Stimulated activated naive B cell treated with anti-CD40 and anti-IgM and Interleukin-4, amounts not matched to agents 10 μg/mL and 1 μg/mL and 100 μg/mL, for 72 hours (primary cell): ENCODE data around the gene CHCHD4.

ENCODE experiments used
- ATAC-seq, 2 donors: fragments of 150-1000 bp; cut with Tn5 transposase; replicated peaks; 2 replicates each; pipeline ENCODE4 v1.10.0; 2021; ENCODE audit warnings: moderate library complexity in 1 of 2
- DNase-seq: peaks from one replicate; pipeline ENCODE4 v3.0.0; 2021
- H3K27ac Mint-ChIP-seq: one replicate; pipeline ENCODE4 v1.8.0; 2022; ENCODE audit warnings: mild to moderate bottlenecking, mixed read lengths
- H3K27me3 Mint-ChIP-seq, 2 donors: one replicate each; pipeline ENCODE4 v1.8.0; 2022; ENCODE audit warnings: mixed read lengths in 2 of 2
- H3K36me3 Mint-ChIP-seq, 2 donors: one replicate each; pipeline ENCODE4 v1.8.0; 2022; ENCODE audit warnings: mixed read lengths in 2 of 2, mild to moderate bottlenecking in 1 of 2
- H3K4me1 Mint-ChIP-seq, 2 donors: one replicate each; pipeline ENCODE4 v1.8.0; 2022; ENCODE audit warnings: mixed read lengths in 2 of 2, mild to moderate bottlenecking in 1 of 2
- H3K4me3 Mint-ChIP-seq, 2 donors: one replicate each; pipeline ENCODE4 v1.8.0; 2022; ENCODE audit warnings: mild to moderate bottlenecking in 2 of 2, mixed read lengths in 2 of 2, moderate library complexity in 1 of 2
- H3K9me3 Mint-ChIP-seq, 2 donors: one replicate each; pipeline ENCODE4 v1.8.0; 2022; ENCODE audit warnings: mixed read lengths in 2 of 2, mild to moderate bottlenecking in 1 of 2

CHCHD4 gene

DNA sequence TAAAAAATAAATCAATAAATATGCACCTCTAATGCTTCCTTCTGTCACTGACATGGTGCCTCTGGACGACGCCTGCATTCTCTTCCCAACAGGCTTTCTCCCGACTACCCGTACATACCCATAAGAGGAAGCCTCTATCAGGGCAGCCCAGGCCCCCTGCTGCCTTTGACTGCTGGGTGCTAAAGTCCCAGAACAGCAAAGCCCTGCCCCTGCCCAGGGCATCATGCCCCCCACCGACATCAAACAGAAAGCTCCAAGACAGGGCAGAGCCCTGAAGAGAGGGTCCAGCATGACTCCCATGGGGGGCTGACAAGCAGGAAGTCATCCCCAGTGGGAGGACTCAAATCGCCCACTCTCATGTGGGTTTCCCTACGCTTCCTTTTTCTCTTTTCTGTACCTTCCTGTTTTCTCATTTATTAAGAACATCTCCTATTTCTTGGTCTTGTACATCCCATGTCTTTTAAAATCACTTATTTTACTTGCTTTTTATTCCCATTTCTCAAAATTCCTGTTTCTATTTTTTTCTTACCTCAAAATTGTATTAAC lies 30.3 kb upstream of the CHCHD4 start:
- DNase-seq (no peak), ATAC-seq (no peak)
- H3K27ac Mint-ChIP-seq = no peak overlapping the region
- H3K9me3 Mint-ChIP-seq = no peaks in the 10 kb centered on the region
- peaks cover 50 to 84% of the 10 kb centered on the region in 2 donors for H3K36me3 Mint-ChIP-seq
- peaks cover 6 to 21% of the 10 kb centered on the region in 2 donors for H3K4me1 Mint-ChIP-seq
- no peak overlapping the region for H3K4me3 Mint-ChIP-seq
- H3K27me3 Mint-ChIP-seq = no peaks in the 10 kb centered on the region

DNA sequence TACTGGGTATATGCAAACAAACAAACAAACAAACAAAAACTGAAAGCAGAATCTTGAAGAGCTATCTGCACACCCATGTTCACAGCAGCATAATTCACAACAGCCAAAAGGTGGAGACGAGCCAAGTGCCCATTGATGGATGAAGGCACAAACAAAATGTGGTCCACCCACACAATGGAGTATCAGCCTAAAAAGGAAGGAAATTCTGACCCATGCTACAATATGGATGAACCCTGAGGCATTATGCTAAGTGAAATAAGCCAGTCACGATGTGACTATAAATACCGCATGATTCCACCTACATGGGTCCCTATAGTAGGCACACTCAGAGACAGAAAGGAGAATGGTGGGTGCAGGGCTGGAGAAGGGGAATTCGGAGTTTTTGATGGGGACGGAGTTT lies 29.6 kb upstream of the CHCHD4 start:
- Mint-ChIP-seq H3K36me3 (peaks cover 52 to 79% of the 10 kb centered on the region in 2 donors), H3K4me1 (peaks cover 6 to 21% of the 10 kb centered on the region in 2 donors), H3K9me3 (no peaks in the 10 kb centered on the region), H3K27me3 (no peaks in the 10 kb centered on the region), H3K27ac (no peak overlapping the region), H3K4me3 (no peak overlapping the region)
- ATAC-seq = no peak
- no peak for DNase-seq

DNA sequence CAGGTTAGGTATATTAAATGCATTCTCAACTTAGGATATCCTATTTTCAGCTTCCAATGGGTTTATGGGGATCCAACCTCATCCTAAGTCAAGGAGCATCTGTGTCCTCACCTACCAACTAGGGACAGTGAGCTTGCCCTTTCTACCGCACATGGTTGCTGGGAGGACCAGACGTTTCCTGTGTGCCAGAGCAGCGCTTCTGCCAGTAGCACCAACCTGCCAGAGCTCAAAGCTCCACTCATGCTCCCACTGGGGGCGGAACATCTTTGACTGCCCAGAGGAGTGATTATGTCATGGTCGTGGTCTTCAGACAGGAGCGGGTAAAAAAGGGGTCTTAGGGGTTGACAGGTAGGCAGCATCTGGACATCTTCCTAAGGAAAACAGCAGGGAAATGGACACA lies 29.0 kb upstream of the CHCHD4 start:
- Mint-ChIP-seq H3K9me3 (no peaks in the 10 kb centered on the region), H3K36me3 (peaks cover 50 to 73% of the 10 kb centered on the region in 2 donors), H3K4me3 (no peak overlapping the region), H3K27ac (no peak overlapping the region), H3K27me3 (no peaks in the 10 kb centered on the region), H3K4me1 (peaks cover 6 to 21% of the 10 kb centered on the region in 2 donors)
- DNase-seq = no peak
- no peak for ATAC-seq

DNA sequence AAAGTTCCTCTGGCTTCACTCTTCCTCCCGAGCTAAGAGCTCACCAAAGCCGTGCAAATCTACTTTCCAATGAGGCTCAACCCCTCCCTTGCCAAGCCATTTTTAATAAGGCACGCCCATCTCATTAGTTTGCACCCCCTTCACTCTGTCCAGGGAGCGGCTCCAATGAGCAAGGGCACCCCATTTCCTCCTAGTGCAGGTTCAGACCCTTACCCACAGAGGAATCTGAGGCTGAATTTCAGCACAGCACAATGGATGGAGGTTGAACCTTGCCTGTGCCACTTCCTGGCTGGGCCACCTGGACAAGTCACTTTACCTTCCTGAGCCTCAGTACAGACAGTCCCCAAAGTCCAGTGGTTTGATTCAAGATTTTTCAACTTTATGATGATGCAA lies 28.3 kb upstream of the CHCHD4 start:
- H3K27ac Mint-ChIP-seq = no peak overlapping the region
- DNase-seq = no peak

DNA sequence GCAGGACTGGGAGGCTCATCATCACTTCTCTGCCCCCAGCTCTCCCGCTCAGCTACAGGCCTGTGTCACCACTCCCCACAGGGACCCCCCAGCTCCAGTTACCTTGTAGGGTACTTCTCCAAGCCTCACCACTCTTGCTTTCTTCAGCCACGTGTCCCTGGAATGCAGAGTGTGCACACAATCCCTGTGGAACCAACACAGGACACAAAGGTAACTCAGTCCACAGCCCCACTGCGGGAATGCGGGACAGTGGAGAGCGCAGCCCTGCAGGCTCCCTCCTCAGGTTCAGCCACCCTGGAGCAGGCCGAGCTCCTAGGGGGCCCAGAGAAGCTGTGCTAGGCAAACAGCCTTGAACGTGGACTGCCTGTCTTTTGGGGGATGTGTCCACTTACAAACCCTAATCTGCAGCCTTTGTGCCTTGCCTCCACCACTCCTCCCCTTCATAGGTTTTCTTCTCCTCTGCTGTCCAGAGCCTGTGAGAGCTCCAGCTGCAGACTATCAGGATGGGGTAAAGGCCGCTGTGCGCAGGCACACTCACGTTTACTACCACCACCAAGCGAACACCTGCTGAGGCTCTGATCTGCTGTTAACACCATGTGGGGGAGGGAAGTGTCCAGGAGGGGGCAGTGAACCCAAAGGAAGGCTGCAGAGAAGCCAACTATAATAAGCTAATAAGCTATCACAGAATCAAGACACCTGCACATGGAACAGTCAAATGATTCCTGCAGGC lies 27.7 kb upstream of the CHCHD4 start:
- ATAC-seq (no peak), DNase-seq (no peak)
- Mint-ChIP-seq H3K27ac (peak overlapping the region; percentile 59), H3K27me3 (no peaks in the 10 kb centered on the region), H3K4me3 (no peak overlapping the region), H3K9me3 (no peaks in the 10 kb centered on the region), H3K4me1 (peaks cover 6 to 21% of the 10 kb centered on the region in 2 donors), H3K36me3 (peaks cover 43 to 66% of the 10 kb centered on the region in 2 donors)

More for the DNA sequence above, 28.3 kb upstream of the CHCHD4 start:
- Mint-ChIP-seq H3K36me3 (peaks cover 44 to 66% of the 10 kb centered on the region in 2 donors), H3K4me1 (peaks cover 6 to 21% of the 10 kb centered on the region in 2 donors), H3K4me3 (no peak overlapping the region), H3K9me3 (no peaks in the 10 kb centered on the region), H3K27me3 (no peaks in the 10 kb centered on the region)
- no peak for ATAC-seq

DNA sequence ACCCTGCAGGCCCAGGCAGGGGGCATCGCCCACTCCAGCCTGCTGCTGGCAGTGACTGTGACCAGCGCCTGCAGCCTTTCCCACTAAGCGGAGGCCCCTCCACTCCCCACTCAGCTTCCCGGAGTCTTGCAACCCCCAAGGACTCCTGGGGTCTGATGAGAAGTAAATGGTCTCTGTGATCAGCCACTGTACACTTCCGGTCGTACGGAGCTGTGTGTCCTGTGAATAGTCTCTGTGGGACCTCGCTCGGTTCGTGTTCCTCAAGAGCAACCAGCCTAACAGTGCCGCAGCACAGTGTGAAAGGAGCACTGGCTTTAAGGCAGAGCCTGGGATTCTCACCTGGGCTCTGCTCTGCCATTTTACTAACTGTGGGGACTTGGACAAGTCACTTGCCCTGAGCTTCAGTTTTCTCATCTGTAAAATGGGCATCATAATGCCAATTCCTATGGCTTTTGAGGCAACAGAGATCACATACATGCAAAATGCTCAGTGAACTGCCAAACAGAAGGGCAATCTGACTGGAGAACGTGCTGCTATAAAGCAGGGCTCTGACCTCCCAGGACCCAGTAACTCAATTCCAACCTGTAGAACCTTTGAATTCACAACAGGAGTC lies 26.9 kb upstream of the CHCHD4 start:
- no peak overlapping the region for H3K27ac Mint-ChIP-seq
- no peaks in the 10 kb centered on the region for H3K9me3 Mint-ChIP-seq
- H3K4me3 Mint-ChIP-seq = no peak overlapping the region
- no peak for ATAC-seq
- peaks cover 6 to 21% of the 10 kb centered on the region in 2 donors for H3K4me1 Mint-ChIP-seq
- no peak for DNase-seq
- H3K36me3 Mint-ChIP-seq = peaks cover 38 to 67% of the 10 kb centered on the region in 2 donors
- no peaks in the 10 kb centered on the region for H3K27me3 Mint-ChIP-seq

DNA sequence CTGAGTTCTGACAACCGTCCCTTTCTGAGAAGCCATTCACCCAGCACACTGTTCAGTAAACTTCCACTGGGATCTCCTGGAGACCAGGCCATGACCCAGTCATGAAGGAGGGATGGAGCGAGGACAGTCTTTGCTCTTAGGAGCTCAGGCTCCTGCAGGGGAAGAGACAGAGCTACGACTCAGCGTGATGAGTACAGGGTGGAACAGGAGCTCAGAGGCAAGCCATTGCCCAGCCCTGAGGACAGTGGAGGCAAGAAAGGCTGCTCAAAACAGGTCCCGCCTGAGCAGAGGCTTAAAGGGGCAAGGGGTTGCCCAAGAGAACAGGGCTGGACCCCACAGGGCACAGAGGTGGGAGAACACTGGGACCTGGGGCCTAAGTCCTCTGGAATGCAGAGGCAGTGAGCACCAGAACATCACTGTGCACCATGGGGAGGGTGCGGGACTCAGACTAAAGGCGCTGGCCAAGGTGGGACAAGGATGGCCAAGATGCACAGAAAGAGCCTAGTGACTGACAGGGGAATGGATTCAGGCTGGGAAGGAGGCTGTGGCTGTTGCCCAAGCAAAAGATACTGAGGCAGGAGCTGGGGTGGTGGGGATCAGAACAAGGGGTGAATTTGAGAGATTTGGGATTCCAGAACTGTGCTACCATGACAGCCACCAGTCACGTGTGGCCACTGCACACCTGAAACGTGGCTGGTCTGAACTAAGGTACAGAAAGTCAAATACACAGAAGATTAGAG lies 26.0 kb upstream of the CHCHD4 start:
- no peaks in the 10 kb centered on the region for H3K9me3 Mint-ChIP-seq
- peaks cover 37 to 69% of the 10 kb centered on the region in 2 donors for H3K36me3 Mint-ChIP-seq
- no peak overlapping the region for H3K27ac Mint-ChIP-seq
- ATAC-seq (no peak), DNase-seq (no peak)
- no peak overlapping the region for H3K4me3 Mint-ChIP-seq
- peaks cover 8 to 15% of the 10 kb centered on the region in 2 donors for H3K4me1 Mint-ChIP-seq
- H3K27me3 Mint-ChIP-seq = no peaks in the 10 kb centered on the region

DNA sequence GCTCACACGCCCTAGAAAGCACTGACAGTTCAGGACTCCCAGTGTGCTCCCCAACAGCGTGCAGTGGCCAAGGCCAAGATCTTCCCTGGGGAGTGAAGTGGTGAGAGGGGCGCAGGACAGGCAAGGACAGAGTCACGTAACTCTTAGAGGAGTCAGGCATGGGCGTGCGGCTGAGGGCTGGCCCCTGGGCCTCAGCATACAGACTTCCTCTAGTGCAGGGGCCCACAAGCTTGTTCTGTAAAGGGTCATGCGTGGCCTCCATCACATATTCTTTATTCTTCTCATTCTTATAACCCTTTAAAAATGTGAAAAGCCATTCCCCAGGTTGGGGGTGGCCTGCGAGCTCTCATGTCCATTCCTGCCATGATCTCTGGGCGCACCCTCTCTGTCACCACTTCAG lies 25.4 kb upstream of the CHCHD4 start:
- Mint-ChIP-seq H3K9me3 (no peaks in the 10 kb centered on the region), H3K27me3 (no peaks in the 10 kb centered on the region), H3K4me3 (no peak overlapping the region), H3K36me3 (peaks cover 39 to 68% of the 10 kb centered on the region in 2 donors), H3K4me1 (peaks cover 10 to 13% of the 10 kb centered on the region in 2 donors), H3K27ac (no peak overlapping the region)
- DNase-seq (no peak), ATAC-seq (no peak)

DNA sequence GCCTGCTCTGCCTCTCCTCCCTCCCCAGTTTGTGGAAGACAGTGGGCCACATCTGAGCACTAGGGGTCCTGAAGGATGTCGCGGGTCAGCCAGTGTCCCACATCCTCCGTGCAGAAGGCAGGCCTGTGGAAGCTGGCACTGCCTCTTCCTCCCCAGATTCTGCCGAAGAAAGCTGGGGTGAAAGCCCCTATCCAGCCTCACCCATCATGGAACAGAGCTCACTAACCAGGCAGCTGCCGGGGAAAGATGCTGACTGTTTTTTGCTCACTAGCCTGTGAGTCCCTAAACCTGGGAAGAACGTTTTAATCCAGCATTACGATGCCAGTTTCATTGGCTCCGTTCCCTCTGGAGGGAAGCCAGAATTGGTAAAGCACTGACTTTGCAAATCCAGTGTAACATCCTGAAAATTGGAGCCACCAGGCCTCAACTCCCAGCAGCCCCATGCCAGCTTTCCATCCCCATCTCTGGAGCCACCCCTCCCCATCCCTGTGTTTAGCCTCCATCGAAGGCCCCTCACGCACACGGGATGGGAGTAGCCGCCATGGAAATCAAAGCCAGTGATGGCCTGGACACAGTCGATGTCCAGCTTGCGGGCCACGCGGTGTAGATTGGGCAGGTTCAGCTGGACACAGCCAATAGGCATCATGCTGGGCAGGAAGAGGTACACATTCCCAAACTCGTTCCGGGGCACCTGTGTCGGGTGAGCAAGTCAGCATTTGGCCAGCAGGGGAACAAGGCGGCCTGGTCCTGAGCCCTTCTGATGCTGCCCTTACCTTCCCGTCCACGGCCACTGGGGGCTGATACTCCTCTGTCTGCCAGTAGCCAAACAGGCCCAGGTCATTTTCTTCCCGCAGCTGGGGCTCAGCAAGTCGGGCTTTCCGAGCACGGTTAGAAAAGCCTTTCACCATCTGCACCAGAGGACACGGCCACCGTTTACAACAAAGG lies 23.6 kb upstream of the CHCHD4 start:
- Mint-ChIP-seq H3K27ac (peak overlapping the region; percentile 86), H3K9me3 (no peaks in the 10 kb centered on the region), H3K4me1 (peaks cover 12 to 14% of the 10 kb centered on the region in 2 donors), H3K36me3 (peaks cover 26 to 51% of the 10 kb centered on the region in 2 donors), H3K4me3 (no peak overlapping the region), H3K27me3 (no peaks in the 10 kb centered on the region)
- ATAC-seq (no peak), DNase-seq (no peak)

DNA sequence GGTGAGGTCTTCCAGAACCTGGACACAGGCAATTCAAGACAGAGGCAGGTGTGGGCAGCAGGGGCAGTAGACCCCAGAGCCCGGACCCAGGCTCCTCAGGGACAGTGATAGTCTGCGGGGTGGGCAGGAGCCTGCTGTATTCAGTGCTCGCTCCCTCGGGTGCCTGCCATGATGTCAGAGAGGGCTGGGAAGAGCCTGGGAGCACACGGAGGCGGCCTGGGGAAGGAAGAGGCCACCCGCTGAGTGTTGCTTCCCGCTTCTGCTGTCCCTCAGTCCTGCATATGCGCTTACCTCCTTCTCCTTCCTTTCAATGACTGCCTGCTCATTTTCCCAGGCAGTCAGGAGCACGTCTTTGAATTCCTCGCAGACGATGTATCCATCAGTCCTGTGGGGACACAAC lies 22.9 kb upstream of the CHCHD4 start:
- ATAC-seq = no peak
- H3K4me3 Mint-ChIP-seq = no peak overlapping the region

DNA sequence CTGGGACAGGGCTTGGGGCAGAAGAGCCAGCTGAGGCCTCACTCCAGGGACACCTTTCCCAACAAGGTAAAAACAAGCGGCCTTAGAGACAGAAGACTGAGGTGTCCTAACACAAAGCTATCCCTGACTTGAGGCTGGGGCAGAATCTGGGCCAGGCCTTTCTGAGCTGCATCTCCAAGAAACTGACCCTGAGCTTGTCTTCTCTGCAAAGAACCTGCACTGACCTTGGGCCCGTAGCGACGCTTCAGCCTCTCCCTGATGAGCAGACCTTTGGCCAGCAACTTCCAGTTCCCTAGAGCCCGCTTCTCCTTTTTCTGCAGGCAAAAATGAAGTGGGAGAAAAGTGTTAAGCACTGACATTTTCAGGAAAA lies 22.4 kb upstream of the CHCHD4 start:
- no peak for ATAC-seq
- Mint-ChIP-seq H3K27ac (peak overlapping the region; percentile 5), H3K27me3 (no peaks in the 10 kb centered on the region), H3K4me1 (peaks cover 12 to 14% of the 10 kb centered on the region in 2 donors), H3K4me3 (no peak overlapping the region), H3K9me3 (no peaks in the 10 kb centered on the region), H3K36me3 (peaks cover 25 to 44% of the 10 kb centered on the region in 2 donors)
- DNase-seq = no peak

More for the DNA sequence above, 22.9 kb upstream of the CHCHD4 start:
- no peak for DNase-seq
- Mint-ChIP-seq H3K27me3 (no peaks in the 10 kb centered on the region), H3K36me3 (peaks cover 26 to 45% of the 10 kb centered on the region in 2 donors), H3K4me1 (peaks cover 12 to 14% of the 10 kb centered on the region in 2 donors), H3K9me3 (no peaks in the 10 kb centered on the region), H3K27ac (no peak overlapping the region)

DNA sequence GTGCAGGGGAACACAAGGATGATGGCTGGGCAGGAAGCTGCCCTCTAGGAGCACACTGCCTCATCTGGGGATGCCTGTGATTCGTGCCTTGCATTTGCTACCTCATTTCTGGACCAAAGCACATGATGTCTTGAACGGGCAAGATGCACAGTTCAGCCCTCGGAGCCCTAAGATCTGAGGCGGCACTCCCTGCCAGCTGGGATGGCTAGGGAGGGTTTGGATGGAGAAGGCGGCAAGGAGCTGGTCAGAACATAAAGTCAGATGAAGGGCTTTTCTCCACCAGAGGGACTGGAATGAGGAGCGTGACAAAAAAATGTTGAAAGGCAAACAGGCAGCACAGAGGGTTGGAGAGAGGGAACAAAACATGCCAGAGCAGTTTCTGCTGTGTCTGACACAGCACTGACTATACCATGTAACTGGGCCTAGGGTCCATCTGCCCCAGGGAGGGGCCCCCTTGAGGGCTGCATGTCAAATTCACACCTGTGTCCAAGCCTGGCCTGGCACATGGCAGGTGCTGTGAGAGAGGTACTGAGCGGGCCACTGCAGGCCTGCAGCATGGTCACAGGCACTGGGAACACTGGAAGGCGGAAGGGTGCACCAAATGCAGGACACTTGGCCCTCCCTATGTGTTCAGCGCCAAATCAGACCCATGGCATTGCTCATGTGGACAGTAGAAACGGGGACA lies 21.9 kb upstream of the CHCHD4 start:
- Mint-ChIP-seq H3K4me3 (no peak overlapping the region), H3K4me1 (peaks cover 14% of the 10 kb centered on the region in 2 donors), H3K27me3 (no peaks in the 10 kb centered on the region), H3K36me3 (peaks cover 30 to 49% of the 10 kb centered on the region in 2 donors), H3K27ac (peak overlapping the region; percentile 68), H3K9me3 (no peaks in the 10 kb centered on the region)
- ATAC-seq (no peak), DNase-seq (no peak)

DNA sequence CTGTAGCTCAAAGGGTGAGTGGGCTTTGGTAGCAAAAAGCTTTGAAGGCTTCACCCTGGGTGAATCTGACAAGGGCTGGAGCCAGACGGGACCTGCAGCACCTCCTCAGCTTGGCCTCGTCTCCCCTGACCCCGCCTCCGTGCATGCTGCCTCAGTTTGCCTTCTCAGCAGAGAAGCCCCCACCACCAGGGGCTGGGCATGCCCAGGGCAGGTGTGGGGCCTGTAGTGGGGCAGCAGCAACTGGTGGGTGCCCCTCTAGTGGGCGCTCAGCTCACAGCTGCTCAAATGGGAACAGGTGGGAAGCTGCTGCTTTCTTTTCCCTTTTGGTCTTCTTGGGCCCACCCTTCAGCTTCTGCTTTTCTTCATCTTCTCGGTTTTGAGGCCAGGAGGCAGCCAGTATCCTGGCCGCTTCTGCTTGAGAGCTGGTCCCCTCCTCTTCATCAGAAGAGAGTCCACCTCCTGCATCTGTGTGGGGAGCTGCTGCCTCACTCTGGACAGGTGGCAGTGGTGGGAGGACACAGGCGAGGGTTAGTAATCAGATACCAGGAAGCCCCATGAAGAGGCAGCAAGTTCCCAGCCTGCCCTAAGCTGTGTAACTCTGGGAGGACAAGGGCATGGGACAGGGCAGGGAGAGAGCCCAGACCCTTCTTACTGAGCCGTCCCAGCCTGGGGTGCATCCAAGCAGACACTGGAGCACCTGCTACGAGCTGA lies 21.2 kb upstream of the CHCHD4 start:
- no peak overlapping the region for H3K4me3 Mint-ChIP-seq
- H3K27me3 Mint-ChIP-seq = no peaks in the 10 kb centered on the region
- peak overlapping the region; percentile 86 for H3K27ac Mint-ChIP-seq
- ATAC-seq (no peak), DNase-seq (no peak)
- H3K36me3 Mint-ChIP-seq = peaks cover 31 to 50% of the 10 kb centered on the region in 2 donors
- H3K4me1 Mint-ChIP-seq = peaks cover 14% of the 10 kb centered on the region in 2 donors
- no peaks in the 10 kb centered on the region for H3K9me3 Mint-ChIP-seq
